ENCODE results near the gene ELN. TPM values are rescaled to one million over a fixed set of nuclear protein-coding genes. Genes with fewer than 3 reads are reported as not detected.
A peak's percentile ranks its signal among the peaks of the same experiment; 100 is the strongest.

The ELN gene
- total RNA-seq, 2 donors from 2014 or later = 0.10 TPM; not detected in 1

DNA sequence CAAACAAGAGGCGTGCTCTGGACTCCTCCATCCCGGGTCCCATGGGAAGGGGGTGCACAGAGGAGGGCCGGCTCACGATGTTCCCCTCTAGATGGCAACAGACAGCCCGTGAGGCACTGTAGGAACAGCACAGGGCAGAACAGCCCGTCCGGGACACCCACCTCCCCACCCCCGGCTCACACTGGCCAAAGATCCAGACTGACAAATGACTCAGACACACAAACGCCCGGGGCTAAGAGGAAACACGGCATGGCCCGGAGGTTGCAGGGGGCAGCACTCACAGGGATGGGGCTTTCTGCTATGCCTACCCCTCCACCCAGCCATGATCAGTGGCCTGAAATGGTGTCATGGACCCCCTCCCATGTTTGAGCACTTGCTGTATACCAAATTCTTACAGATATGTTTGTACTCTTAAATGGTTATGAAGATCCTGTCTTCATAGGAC lies 4.9 kb upstream of the ELN start:
- Mint-ChIP-seq H3K4me3 (no peak overlapping the region), H3K27me3 (peaks cover 13 to 18% of the 10 kb centered on the region in 2 donors), H3K27ac (no peak overlapping the region), H3K36me3 (no peaks in the 10 kb centered on the region), H3K9me3 (no peaks in the 10 kb centered on the region), H3K4me1 (ENCODE audit: low read depth in 2 of 2) (peaks cover 0 to 4% of the 10 kb centered on the region in 2 donors)
- DNase-seq (ENCODE audit: low spot score) (no peak), ATAC-seq (no peak)

DNA sequence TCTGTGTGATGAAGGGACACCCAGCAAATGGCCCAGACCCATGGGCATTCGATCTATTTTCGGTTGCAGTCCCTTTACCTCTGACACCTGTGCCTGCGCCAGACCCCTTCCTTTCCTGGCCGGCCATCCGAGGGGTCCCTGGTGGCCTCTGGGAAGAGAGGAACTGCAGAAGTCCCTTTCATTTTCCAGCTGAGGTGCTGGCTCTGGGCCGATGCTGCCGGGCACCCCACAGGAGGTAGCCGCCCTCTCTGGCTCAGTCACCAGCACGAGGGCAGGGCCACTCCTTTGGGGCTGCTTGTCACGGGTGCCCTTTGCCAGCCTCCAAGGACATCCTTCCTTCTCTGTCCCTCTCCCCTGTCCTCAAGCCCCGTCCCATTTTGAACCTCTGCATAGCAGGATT lies 4.2 kb upstream of the ELN start:
- H3K27me3 Mint-ChIP-seq = peaks cover 15 to 17% of the 10 kb centered on the region in 2 donors
- H3K9me3 Mint-ChIP-seq = no peaks in the 10 kb centered on the region
- H3K4me3 Mint-ChIP-seq = no peak overlapping the region
- ATAC-seq (no peak), DNase-seq (ENCODE audit: low spot score) (no peak)
- no peaks in the 10 kb centered on the region for H3K36me3 Mint-ChIP-seq
- no peak overlapping the region for H3K27ac Mint-ChIP-seq
- peaks cover 2 to 6% of the 10 kb centered on the region in 2 donors for H3K4me1 Mint-ChIP-seq (ENCODE audit: low read depth in 2 of 2)

DNA sequence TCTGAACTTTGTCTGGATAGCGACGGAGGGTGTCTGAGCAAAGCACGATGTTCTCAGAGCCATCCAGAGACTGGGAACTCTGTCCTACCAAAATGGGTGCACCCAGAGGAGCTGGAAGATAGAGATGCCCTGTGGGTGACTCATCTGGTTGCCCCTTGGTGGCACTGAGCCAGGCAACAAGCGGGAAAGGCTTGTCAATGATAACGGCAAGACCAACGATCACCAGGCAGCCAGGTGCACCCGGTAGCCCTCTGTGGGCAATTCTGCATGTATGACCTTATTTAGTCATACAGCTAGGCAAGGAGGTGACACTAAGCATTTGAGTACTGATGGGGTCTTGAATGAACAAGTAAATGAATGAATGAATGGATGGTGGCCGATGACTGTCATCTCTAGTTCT lies 2.8 kb upstream of the ELN start:
- H3K4me1 Mint-ChIP-seq (ENCODE audit: low read depth in 2 of 2) = peaks cover 7 to 13% of the 10 kb centered on the region in 2 donors
- H3K27ac Mint-ChIP-seq = no peak overlapping the region
- no peak overlapping the region for H3K4me3 Mint-ChIP-seq
- peaks cover 24 to 30% of the 10 kb centered on the region in 2 donors for H3K27me3 Mint-ChIP-seq
- DNase-seq (ENCODE audit: low spot score) (no peak), ATAC-seq (no peak)
- no peaks in the 10 kb centered on the region for H3K9me3 Mint-ChIP-seq
- H3K36me3 Mint-ChIP-seq = no peaks in the 10 kb centered on the region

DNA sequence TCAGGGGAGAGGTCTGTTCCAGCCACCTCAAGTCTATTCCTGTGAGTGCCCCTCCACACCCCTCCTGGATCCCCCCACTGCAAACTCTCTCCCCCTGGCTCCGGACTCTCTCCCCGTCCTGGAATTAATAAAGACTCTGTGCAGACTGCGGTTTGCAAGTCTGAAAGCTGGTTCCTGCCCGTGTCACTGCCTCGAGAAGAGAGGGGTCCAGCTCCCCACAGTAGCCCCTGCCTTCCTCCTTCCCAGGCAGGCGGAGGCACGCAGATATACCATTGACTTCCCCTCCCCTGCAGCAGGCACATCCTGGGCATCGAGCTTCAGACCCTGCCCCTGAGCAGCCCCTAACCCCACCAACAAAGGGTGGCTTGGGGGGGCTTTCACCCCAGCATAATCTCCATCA lies 2.2 kb upstream of the ELN start:
- no peak for DNase-seq (ENCODE audit: low spot score)
- no peak overlapping the region for H3K4me3 Mint-ChIP-seq
- H3K27me3 Mint-ChIP-seq = peaks cover 24 to 31% of the 10 kb centered on the region in 2 donors
- H3K9me3 Mint-ChIP-seq = no peaks in the 10 kb centered on the region
- no peaks in the 10 kb centered on the region for H3K36me3 Mint-ChIP-seq
- H3K4me1 Mint-ChIP-seq (ENCODE audit: low read depth in 2 of 2) = peaks cover 7 to 13% of the 10 kb centered on the region in 2 donors
- H3K27ac Mint-ChIP-seq = no peak overlapping the region
- ATAC-seq = no peak

DNA sequence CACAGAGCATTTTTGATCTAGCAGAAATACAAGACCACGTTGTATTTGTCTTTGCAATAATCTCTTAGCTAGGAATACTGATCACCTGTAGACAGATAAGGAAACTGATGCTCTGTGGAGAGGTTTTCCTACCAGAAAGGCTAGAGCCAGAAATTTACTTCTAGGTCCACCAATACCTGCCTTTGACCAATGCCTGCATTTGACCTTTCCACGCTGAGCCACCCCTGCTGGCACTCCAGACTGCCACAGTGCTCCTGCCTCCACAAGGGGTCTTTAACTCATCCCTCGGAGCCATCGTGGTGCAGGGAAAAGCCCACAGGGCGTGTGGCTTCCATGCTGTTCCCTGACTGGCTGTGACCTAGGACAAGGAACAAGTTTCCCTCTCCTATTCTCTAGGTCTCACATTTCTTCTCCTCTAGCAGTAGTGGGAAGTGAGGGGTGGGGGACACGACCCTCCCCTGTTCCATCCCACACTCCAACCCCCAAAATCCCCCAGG lies 1.5 kb upstream of the ELN start:
- Mint-ChIP-seq H3K36me3 (no peaks in the 10 kb centered on the region), H3K27me3 (peaks cover 26 to 36% of the 10 kb centered on the region in 2 donors), H3K27ac (no peak overlapping the region), H3K9me3 (no peaks in the 10 kb centered on the region), H3K4me3 (no peak overlapping the region), H3K4me1 (ENCODE audit: low read depth in 2 of 2) (peaks cover 7 to 13% of the 10 kb centered on the region in 2 donors)
- DNase-seq (ENCODE audit: low spot score) = no peak
- ATAC-seq = no peak

DNA sequence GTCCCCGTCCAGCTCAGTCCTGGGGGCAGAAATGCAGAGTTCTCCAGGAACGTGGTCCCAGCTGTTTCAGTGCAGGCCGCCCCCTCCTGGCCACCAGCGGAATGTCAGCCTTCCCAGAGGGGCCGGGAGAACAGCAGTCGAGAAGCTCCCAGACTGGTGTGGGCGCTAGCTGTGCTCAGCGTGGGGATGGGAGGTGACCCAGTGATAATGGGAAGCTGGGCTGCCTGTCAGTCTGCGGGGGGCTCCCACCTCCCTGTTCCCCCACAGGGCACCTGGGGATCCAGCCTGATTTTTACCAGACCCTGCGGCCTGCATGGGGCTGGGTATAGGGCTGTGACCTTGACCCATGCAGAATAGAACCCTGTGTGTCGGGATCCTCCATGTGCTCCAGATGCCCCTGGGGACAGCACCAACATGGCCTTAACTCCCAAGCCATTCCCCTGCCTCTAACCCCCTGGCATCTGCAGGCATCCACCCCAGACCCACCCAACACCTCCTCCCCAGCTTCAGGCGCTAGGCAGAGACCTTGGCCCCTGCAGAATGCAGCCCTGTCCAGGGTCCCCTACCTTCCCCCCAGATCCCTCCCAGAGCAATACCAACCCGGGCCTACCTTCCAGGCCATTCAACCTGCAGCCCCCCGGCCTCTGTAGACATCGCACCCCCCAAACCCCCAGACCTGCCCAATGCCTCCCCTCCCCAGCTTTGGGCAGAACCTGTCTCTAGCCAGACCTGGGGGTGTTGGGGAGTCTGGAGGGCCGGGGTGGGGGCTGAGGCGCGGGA lies 880 bp upstream of the ELN start:
- DNase-seq (ENCODE audit: low spot score) = no peak
- H3K36me3 Mint-ChIP-seq = no peaks in the 10 kb centered on the region
- H3K27ac Mint-ChIP-seq = no peak overlapping the region
- peaks cover 26 to 43% of the 10 kb centered on the region in 2 donors for H3K27me3 Mint-ChIP-seq
- peaks cover 7 to 13% of the 10 kb centered on the region in 2 donors for H3K4me1 Mint-ChIP-seq (ENCODE audit: low read depth in 2 of 2)
- no peaks in the 10 kb centered on the region for H3K9me3 Mint-ChIP-seq
- H3K4me3 Mint-ChIP-seq = no peak overlapping the region
- peak; percentile 55 to 71 for ATAC-seq

DNA sequence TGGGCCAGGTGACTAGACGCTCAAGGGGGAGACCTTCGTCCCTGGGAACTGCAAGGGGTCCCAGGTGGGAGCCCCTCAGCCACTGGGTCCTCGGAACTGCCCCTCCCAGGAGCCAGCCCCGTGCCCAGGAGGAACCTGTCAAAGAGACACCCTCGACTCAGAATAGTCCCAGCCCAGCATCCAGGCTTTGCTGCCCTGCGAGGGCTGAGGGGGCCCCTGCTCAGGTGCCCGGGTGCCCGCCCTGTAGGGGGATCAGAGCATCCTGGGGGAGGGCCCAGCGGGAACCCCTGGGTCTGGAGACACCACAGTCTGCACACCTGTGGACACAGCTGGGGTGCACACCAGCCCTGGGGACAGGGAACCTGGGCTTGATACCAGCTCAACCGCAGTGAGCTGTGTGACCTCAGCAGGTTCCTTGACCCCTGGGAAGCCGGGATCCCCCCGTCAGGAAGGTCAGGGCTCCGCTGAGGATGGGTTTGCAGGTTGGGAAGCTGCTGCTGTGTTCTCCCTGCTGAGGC lies 407 bp downstream of the ELN start:
- peaks cover 7 to 13% of the 10 kb centered on the region in 2 donors for H3K4me1 Mint-ChIP-seq (ENCODE audit: low read depth in 2 of 2)
- H3K27me3 Mint-ChIP-seq = peaks cover 26 to 45% of the 10 kb centered on the region in 2 donors
- no peak for DNase-seq (ENCODE audit: low spot score)
- no peaks in the 10 kb centered on the region for H3K36me3 Mint-ChIP-seq
- ATAC-seq = peak in 1 of 2 donors; percentile 13
- no peaks in the 10 kb centered on the region for H3K9me3 Mint-ChIP-seq
- H3K27ac Mint-ChIP-seq = no peak overlapping the region
- no peak overlapping the region for H3K4me3 Mint-ChIP-seq

DNA sequence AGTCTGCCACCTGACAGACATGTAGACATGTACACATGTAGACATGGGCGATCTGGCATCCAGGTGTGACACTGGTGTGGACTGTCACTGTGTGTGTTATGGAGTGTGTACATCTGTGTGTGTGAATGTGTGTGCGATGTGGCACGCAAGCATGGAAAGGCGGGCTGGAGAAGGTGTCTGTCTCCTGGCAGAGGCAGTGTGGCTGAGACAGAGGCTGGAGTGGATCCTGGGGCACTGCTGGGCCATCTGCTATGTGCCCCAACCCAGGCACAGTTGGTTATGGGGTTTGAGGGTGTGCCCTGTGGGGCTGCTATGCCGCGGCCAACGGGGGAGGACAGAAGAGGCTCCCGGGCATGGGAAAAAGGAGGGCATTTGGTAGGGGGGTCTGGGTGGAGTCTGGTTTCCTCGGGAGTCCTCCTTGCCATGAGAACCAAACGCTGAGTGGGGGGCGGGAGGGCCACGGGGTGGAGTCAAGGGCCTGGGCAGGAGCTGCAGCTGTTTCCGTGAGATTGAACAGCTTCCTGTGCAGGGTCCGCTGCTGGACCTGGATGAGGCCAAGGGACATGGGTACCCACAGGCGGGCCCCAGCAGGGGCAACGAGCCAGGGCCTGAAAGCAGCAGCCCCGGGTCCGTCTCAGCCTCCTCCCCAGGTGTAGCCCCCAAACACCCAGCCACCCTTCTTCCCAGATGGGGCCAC lies 1.3 kb downstream of the ELN start:
- no peak for ATAC-seq
- H3K4me3 Mint-ChIP-seq = no peak overlapping the region
- no peak overlapping the region for H3K27ac Mint-ChIP-seq

DNA sequence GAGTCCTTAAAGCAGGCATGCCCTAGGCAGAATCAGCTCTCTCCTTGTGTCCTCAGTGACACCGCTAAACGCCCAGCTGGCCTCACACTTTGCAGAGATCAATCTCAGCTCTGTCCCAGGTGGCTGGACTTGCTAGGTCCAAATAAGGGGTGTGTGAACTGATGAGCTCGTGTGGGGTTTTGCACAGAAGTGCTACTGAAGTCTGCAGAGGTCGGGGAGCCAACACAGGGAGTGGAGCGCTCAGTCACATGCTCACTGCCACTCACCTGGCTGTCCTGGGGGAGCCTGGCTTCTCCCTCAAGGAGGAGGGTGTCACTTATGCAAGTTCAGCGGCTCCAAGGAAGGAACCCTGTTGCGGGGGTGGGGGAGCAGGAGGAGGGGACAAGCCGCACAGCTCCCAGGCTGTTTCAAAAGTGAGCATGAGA lies 2.0 kb downstream of the ELN start:
- Mint-ChIP-seq H3K9me3 (no peaks in the 10 kb centered on the region), H3K27me3 (peaks cover 26 to 45% of the 10 kb centered on the region in 2 donors), H3K4me3 (no peak overlapping the region), H3K27ac (no peak overlapping the region), H3K4me1 (ENCODE audit: low read depth in 2 of 2) (peaks cover 7 to 13% of the 10 kb centered on the region in 2 donors), H3K36me3 (no peaks in the 10 kb centered on the region)
- DNase-seq (ENCODE audit: low spot score) (no peak), ATAC-seq (no peak)

More for the DNA sequence above, 1.3 kb downstream of the ELN start:
- Mint-ChIP-seq H3K27me3 (peaks cover 26 to 45% of the 10 kb centered on the region in 2 donors), H3K4me1 (ENCODE audit: low read depth in 2 of 2) (peaks cover 7 to 13% of the 10 kb centered on the region in 2 donors), H3K9me3 (no peaks in the 10 kb centered on the region), H3K36me3 (no peaks in the 10 kb centered on the region)
- no peak for DNase-seq (ENCODE audit: low spot score)

DNA sequence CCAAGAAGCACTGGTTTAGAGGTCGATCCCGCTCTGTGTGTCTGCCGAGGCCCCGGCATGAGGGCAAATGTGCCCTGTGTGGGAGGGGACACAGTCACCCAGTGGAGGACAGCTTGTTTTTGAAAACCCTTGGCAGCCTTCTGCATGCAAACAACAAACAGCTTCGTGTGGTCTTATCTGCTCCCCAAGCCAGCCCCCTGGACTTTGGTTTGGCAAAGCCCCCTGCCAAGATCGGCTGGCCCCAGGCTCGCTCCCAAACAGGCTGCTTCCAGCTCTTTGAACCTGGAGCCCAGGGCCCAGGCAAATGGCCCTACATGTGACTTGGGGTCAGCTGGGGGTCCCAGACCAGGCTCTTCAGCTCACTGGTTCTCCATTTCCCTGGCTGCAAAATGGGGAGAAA lies 2.9 kb downstream of the ELN start:
- no peak for ATAC-seq
- Mint-ChIP-seq H3K4me3 (no peak overlapping the region), H3K36me3 (no peaks in the 10 kb centered on the region), H3K9me3 (no peaks in the 10 kb centered on the region), H3K27ac (no peak overlapping the region), H3K27me3 (peaks cover 21 to 42% of the 10 kb centered on the region in 2 donors), H3K4me1 (ENCODE audit: low read depth in 2 of 2) (peaks cover 7 to 13% of the 10 kb centered on the region in 2 donors)
- no peak for DNase-seq (ENCODE audit: low spot score)

DNA sequence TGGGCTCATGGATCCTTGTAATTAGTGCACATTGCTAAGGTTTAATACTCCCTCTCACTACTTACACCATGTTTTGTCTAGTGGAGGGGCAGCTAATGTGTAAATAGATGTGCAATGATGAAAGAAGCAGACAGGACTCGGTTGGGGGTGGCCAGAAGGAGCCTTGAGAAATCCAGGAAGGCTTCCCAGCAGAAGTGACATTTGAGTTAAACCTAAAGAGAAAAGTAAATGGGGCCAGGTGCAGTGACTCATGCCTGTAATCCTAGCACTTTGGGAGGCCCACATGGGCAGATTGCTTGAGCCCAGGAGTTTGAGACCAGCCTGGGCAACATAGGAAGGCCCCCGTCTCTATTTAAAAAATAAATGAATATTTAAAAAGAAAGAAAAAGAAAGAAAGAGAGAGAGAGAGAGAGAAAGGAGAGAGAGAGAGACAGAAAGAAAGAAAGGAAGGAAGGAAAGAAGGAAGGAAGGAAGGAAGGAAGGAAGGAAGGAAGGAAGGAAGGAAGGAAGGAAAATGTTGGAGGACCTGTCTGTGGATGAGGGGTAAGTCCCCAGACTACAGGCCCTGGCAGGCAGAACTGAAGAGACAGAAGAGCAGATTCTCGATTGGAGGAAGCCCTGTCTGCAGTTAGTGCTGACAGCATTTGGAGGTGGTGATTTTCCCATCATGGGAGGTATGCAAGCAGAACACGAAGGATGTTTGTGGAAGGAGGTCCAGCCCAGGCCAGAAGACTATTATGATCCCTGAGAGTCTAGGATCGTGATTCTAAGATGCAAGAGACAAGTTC lies 3.6 kb downstream of the ELN start:
- DNase-seq (ENCODE audit: low spot score) (no peak), ATAC-seq (no peak)
- Mint-ChIP-seq H3K27me3 (peaks cover 15 to 35% of the 10 kb centered on the region in 2 donors), H3K36me3 (no peaks in the 10 kb centered on the region), H3K27ac (no peak overlapping the region), H3K4me3 (no peak overlapping the region), H3K4me1 (ENCODE audit: low read depth in 2 of 2) (peaks cover 7 to 11% of the 10 kb centered on the region in 2 donors), H3K9me3 (no peaks in the 10 kb centered on the region)

DNA sequence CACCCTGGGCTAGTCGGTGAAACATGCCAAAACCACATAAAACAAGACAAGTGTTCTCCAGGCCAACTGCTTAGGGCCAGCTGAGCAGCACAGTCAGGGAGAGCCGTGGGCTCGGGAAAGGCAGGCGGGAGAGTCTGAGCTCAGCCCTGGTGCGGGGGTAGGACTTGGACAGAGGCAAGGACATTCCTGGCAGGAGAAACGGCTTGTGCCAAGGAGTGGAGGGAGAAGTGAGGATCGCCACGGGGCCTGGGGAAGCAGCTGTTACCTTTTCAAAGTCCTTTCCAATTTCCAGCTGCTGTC lies 4.2 kb downstream of the ELN start:
- ATAC-seq = no peak
- peaks cover 13 to 32% of the 10 kb centered on the region in 2 donors for H3K27me3 Mint-ChIP-seq
- no peak overlapping the region for H3K27ac Mint-ChIP-seq
- H3K4me1 Mint-ChIP-seq (ENCODE audit: low read depth in 2 of 2) = peaks cover 7 to 9% of the 10 kb centered on the region in 2 donors
- no peaks in the 10 kb centered on the region for H3K9me3 Mint-ChIP-seq
- DNase-seq (ENCODE audit: low spot score) = no peak
- no peak overlapping the region for H3K4me3 Mint-ChIP-seq
- no peaks in the 10 kb centered on the region for H3K36me3 Mint-ChIP-seq

DNA sequence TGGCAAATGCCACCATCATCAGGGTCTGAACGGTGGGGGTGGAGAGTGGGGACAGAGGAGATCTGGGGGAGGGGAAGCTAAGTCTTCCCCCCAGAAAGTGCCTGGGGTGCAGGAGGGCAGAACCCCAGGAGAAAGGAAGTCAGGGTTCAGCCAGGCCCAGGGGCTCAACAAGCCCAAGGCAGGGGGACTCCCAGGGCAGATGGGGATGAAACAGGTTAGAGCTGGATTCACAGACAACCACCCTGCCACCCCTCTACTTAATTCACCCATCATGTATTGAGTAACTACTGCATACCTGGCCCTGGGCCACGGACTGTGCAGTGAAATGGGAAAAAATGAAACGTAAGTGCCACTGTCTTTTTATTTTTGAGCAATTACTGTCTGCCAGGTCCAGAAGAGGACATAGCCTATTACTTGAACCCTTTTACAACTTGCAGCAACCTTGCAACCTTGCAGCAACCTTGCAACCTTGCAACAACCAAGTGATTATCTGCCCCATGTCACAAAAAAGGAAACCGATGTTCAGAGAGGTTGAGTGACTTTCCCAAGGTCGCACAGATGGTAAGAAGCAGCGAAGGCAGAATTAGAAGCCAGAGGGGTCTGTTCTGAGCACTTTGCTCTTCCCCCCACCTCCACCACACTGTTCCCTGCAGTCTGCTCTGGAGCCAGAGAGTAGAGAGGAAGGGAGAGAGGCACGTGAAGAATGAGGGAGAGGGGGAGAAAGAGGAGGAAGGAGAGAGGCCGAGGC lies 4.8 kb downstream of the ELN start:
- no peak overlapping the region for H3K4me3 Mint-ChIP-seq

More for the DNA sequence above, 4.8 kb downstream of the ELN start:
- Mint-ChIP-seq H3K36me3 (no peaks in the 10 kb centered on the region), H3K4me1 (ENCODE audit: low read depth in 2 of 2) (peaks cover 7 to 9% of the 10 kb centered on the region in 2 donors), H3K27me3 (peaks cover 13 to 32% of the 10 kb centered on the region in 2 donors), H3K9me3 (no peaks in the 10 kb centered on the region), H3K27ac (no peak overlapping the region)
- DNase-seq (ENCODE audit: low spot score) (no peak), ATAC-seq (no peak)
